Upper lobe of left lung (tissue), 6 donors: ENCODE results near the gene P2RX3. TPM values are rescaled to one million over a fixed set of nuclear protein-coding genes. Genes with fewer than 3 reads are reported as not detected.
A peak's percentile ranks its signal among the peaks of the same experiment; 100 is the strongest.
"Not testable (repeated sequence)": the region's sequence is repeated elsewhere in the genome, so short reads cannot be mapped to it uniquely, and the experiment has no call there.

ENCODE experiments used
- ATAC-seq, 2 donors: fragments of 200-7000 bp; cut with Tn5 transposase; one replicate each; pipeline ENCODE4 v1.9.1; 2022; ENCODE audit warnings: mild to moderate bottlenecking in 2 of 2, moderate library complexity in 2 of 2; ENCODE audit not compliant: low FRiP score in 2 of 2
- DNase-seq, 2 donors: peaks; one replicate each; pipeline ENCODE4 v3.0.0-alpha.2; 2019 to 2020
- H3K27ac ChIP-seq, 4 donors: fragments of 200-600 bp; sonication (generic); one replicate each; pipeline ENCODE4 v1.5.1; 2016 to 2019
- H3K27me3 ChIP-seq, 4 donors: fragments of 200-600 bp; sonication (generic); one replicate each; pipeline ENCODE4 v1.5.1; 2017 to 2019
- H3K36me3 ChIP-seq, 4 donors: fragments of 200-600 bp; sonication (generic); one replicate each; pipeline ENCODE4 v1.5.1; 2016 to 2019
- H3K4me1 ChIP-seq, 4 donors: fragments of 200-600 bp; sonication (generic); one replicate each; pipeline ENCODE4 v1.5.1; 2018 to 2019
- H3K4me3 ChIP-seq, 4 donors: fragments of 200-600 bp; sonication (generic); one replicate each; pipeline ENCODE4 v1.5.1; 2017 to 2019; ENCODE audit warnings: mild to moderate bottlenecking in 2 of 4, moderate library complexity in 1 of 4
- H3K9me3 ChIP-seq, 4 donors: fragments of 200-600 bp; sonication (generic); one replicate each; pipeline ENCODE4 v1.5.1; 2018 to 2019
- CTCF ChIP-seq, 6 experiments: fragments of 450-650 bp in 4 of 6; fragments of 200-600 bp in 2 of 6; sonication (generic) in 2 of 6; IDR thresholded peaks; one replicate each; pipeline ENCODE4 v1.5.1; 2016 to 2019; ENCODE audit warnings: antibody characterized with exemption in 6 of 6
- EP300 ChIP-seq, 4 donors: sonication (generic); formaldehyde crosslinking; IDR thresholded peaks; one replicate each; pipeline ENCODE4 v1.5.1; 2017; ENCODE audit warnings: antibody characterized with exemption in 4 of 4, control low read depth in 2 of 4
- POLR2A ChIP-seq, 4 donors: fragments of 450-650 bp; IDR thresholded peaks; one replicate each; pipeline ENCODE4 v1.5.1; 2016 to 2017; ENCODE audit warnings: antibody characterized with exemption in 4 of 4, mild to moderate bottlenecking in 2 of 4
- POLR2AphosphoS5 ChIP-seq, 2 donors: sonication (generic); formaldehyde crosslinking; IDR thresholded peaks; one replicate each; pipeline ENCODE4 v1.5.1; 2017; ENCODE audit warnings: antibody characterized with exemption in 2 of 2
- WGBS, 2 donors: methylation state at CpG; one replicate each; pipeline ENCODE4 v1.1.5; 2017 to 2018; 5-methylcytosine and 5-hydroxymethylcytosine counted together
- total RNA-seq, 6 donors: library from RNA; depleted of rRNA in 4 of 6; stranded (reverse); fragments of >200 nt in 4 of 6; gene quantifications; one replicate each; pipeline versions ENCODE4 v1.1.0 to v1.2.1, GENCODE V29; 2016 to 2021
- donor health status: DM: no; HTN: no; CAD: no; lungs with moderate emphysema.
- donor health status: DM: no; HTN: yes; CAD: no; lungs with severe emphysema.

Gene P2RX3
- total RNA-seq: not detected

GRCh38 chr11:57338142-57338541 lies at the start of gene P2RX3:
Gene P2RX3 (plus strand): TSS chr11:57338352. CDS start chr11:57338551, 199 bp downstream.
- Histone ChIP-seq H3K27me3 (no peaks in the 10 kb centered on the region), H3K4me3 (no peak within 1 kb of the TSS), H3K27ac (no peak within 1 kb of the TSS), H3K36me3 (peaks cover 0 to 10% (median 0%) of the 10 kb centered on the region in 4 donors), H3K9me3 (no peaks in the 10 kb centered on the region), H3K4me1 (peaks cover 15 to 26% (median 18%) of the 10 kb centered on the region in 4 donors)
- no peak for TF ChIP-seq EP300 (IDR thresholded peaks at IDR 0.05)
- TF ChIP-seq POLR2AphosphoS5 (IDR thresholded peaks at IDR 0.05): no peak
- no peak for TF ChIP-seq POLR2A (IDR thresholded peaks at IDR 0.05)
- TF ChIP-seq CTCF (IDR thresholded peaks at IDR 0.05): no peak
- WGBS, 2 donors: 45 to 60% methylated on average over 2 to 4 of the region's 4 CpGs
- no peak for DNase-seq
- no peak for ATAC-seq

- WGBS, 2 donors: 24 to 36% methylated on average over 11 of the region's 11 CpGs
- H3K4me1 ChIP-seq: peaks cover 4 to 14% (median 9%) of the 10 kb centered on the region in 4 donors
- H3K9me3 ChIP-seq: no peaks in the 10 kb centered on the region
- peak overlapping the region in 2 of 4 donors; percentile 18 to 67 for H3K27ac ChIP-seq
- H3K36me3 ChIP-seq: no peaks in the 10 kb centered on the region
- no peaks in the 10 kb centered on the region for H3K27me3 ChIP-seq
- no peak overlapping the region for H3K4me3 ChIP-seq
- no peak for TF ChIP-seq POLR2A (IDR thresholded peaks at IDR 0.05)
- TF ChIP-seq EP300 (IDR thresholded peaks at IDR 0.05): no peak
- no peak for TF ChIP-seq POLR2AphosphoS5 (IDR thresholded peaks at IDR 0.05)
- no peak for TF ChIP-seq CTCF (IDR thresholded peaks at IDR 0.05)
- DNase-seq (no peak), ATAC-seq (no peak)
Observed at GRCh38 chr11:57288771-57289579, 49.2 kb upstream of the P2RX3 start.

DNA sequence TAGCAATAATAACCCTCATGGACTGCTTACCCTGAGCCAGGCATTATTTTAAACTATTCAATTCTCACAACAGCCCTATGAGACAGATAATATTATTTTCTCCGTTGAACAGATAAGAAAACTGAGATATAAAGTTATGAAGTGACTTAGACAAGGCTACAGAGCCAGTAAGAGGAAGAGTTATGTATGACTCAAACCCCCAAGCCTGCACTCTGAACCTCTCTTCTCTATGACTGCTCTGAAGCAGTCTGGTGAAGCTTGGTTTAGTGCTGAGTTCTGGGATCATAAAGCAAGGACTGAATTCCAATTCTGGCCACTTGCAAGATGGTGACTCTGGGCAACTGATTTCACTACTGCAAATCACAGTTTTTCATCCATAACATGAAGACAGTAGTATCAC lies 47.9 kb upstream of the P2RX3 start:
- H3K4me3 ChIP-seq: no peak overlapping the region
- TF ChIP-seq CTCF (IDR thresholded peaks at IDR 0.05): no peak
- TF ChIP-seq EP300 (IDR thresholded peaks at IDR 0.05): no peak
- no peak for TF ChIP-seq POLR2AphosphoS5 (IDR thresholded peaks at IDR 0.05)
- no peak for TF ChIP-seq POLR2A (IDR thresholded peaks at IDR 0.05)
- no peaks in the 10 kb centered on the region for H3K36me3 ChIP-seq
- WGBS, 2 donors: 82 to 83% methylated on average over 1 of the region's 1 CpG
- ATAC-seq (no peak), DNase-seq (no peak)
- no peaks in the 10 kb centered on the region for H3K9me3 ChIP-seq
- peaks cover 9 to 25% (median 19%) of the 10 kb centered on the region in 4 donors for H3K4me1 ChIP-seq
- no peak overlapping the region for H3K27ac ChIP-seq
- H3K27me3 ChIP-seq: no peaks in the 10 kb centered on the region

DNA sequence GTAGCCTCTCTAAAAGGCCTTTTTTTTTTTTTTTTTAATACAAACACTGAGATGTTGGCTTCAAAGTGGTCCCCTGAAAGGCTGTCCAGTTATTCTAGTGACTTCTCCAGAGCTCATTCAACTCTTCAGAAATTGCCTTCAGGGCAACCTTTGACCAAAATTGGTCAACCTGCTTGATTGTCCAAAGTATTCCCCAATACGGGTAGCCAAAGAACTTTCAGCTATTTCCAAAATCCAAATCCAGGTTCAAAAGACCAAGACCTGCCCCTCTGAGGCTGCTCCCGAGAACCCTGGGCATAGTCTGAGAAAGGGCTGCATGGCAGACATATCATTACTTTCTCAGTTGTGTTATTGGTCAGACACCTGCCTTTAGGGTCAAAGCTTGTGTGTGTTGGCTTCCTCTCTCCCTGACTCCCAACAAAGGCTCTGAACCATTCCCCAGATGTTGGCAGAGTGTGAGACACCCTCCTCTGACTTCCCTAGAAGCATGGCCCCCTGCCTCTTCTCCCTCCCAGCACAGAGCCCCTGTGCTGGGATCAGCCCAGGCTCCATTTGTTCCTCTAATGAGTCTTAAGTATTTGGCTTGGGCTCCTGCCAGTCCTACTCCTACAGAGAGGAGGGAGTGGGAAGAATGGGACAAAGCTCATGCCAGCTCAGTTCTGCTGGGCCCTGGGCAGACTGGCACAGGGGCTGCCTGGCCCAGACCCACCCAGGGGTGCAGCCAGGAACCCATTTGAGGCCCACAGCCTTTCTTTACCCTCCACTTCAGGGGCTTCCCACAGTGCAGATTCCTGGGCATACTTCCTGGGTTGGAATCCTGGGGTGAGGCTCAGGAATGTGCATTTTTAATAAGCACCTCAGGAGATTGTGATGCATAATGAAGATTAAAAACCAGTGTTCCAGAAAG lies 43.7 kb upstream of the P2RX3 start:
- WGBS, 2 donors: 59 to 100% methylated on average over 1 to 2 of the region's 2 CpGs
- H3K36me3 ChIP-seq: peaks cover 6 to 29% (median 14%) of the 10 kb centered on the region in 4 donors
- H3K4me1 ChIP-seq: peaks cover 3 to 30% (median 14%) of the 10 kb centered on the region in 4 donors
- H3K9me3 ChIP-seq: peaks cover 0 to 7% (median 4%) of the 10 kb centered on the region in 4 donors
- no peak overlapping the region for H3K4me3 ChIP-seq
- DNase-seq (peak; percentile 33 to 83), ATAC-seq (peak; percentile 45 to 80)
- H3K27me3 ChIP-seq: no peaks in the 10 kb centered on the region
- peak overlapping the region; percentile 63 to 73 (median 70) for H3K27ac ChIP-seq
- TF ChIP-seq POLR2A (IDR thresholded peaks at IDR 0.05): no peak
- TF ChIP-seq POLR2AphosphoS5 (IDR thresholded peaks at IDR 0.05): peak in 1 of 2 donors; percentile 27
- no peak for TF ChIP-seq CTCF (IDR thresholded peaks at IDR 0.05)
- TF ChIP-seq EP300 (IDR thresholded peaks at IDR 0.05): no peak

GRCh38 chr11:57296205-57296604 lies 41.9 kb upstream of the P2RX3 start:
- WGBS, 2 donors: 82 to 84% methylated on average over 3 of the region's 3 CpGs
- not testable (repeated sequence) for H3K27me3 ChIP-seq, DNase-seq, H3K4me3 ChIP-seq, ATAC-seq
- H3K9me3 ChIP-seq: peaks cover 0 to 15% (median 8%) of the 10 kb centered on the region in 4 donors
- peaks cover 20 to 47% (median 32%) of the 10 kb centered on the region in 4 donors for H3K36me3 ChIP-seq
- H3K27ac ChIP-seq: peak overlapping the region in 3 of 4 donors; percentile 67 to 73 (median 72)
- H3K4me1 ChIP-seq: peaks cover 2 to 30% (median 13%) of the 10 kb centered on the region in 4 donors
